Vagina (tissue), 2 donors: ENCODE data around the gene KIF1A. TPM values are rescaled to one million over a fixed set of nuclear protein-coding genes. Genes with fewer than 3 reads are reported as not detected.

ENCODE experiments used
- DNase-seq, 2 donors: peaks; one replicate each; pipeline ENCODE4 v3.0.0-alpha.2; 2017; ENCODE audit errors: extremely low spot score in 2 of 2
- H3K27ac ChIP-seq: fragments of 200-600 bp; sonication (generic); one replicate; pipeline ENCODE4 v1.5.1; 2019
- H3K27me3 ChIP-seq: fragments of 200-600 bp; sonication (generic); one replicate; pipeline ENCODE4 v1.5.1; 2019
- H3K36me3 ChIP-seq, 2 donors: fragments of 200-600 bp; sonication (generic); one replicate each; pipeline ENCODE4 v1.5.1; 2017 to 2019
- H3K4me1 ChIP-seq: fragments of 200-600 bp; sonication (generic); one replicate; pipeline ENCODE4 v1.5.1; 2019
- H3K4me3 ChIP-seq, 2 donors: fragments of 200-600 bp; sonication (generic); 1 replicate in 1 of 2; 2 replicates in 1 of 2; pipeline ENCODE4 v1.5.1; 2016 to 2019
- H3K9me3 ChIP-seq: fragments of 200-600 bp; sonication (generic); one replicate; pipeline ENCODE4 v1.5.1; 2019
- CTCF ChIP-seq, 3 experiments: fragments of 450-650 bp in 2 of 3; fragments of 200-600 bp in 1 of 3; sonication (generic) in 1 of 3; IDR thresholded peaks; one replicate each; pipeline ENCODE4 v1.5.1; 2017 to 2019; ENCODE audit warnings: antibody characterized with exemption in 3 of 3, mild to moderate bottlenecking in 2 of 3, moderate library complexity in 2 of 3
- POLR2A ChIP-seq, 2 donors: fragments of 450-650 bp; IDR thresholded peaks; one replicate each; pipeline ENCODE4 v1.6.1; 2017; ENCODE audit warnings: antibody characterized with exemption in 2 of 2, mild to moderate bottlenecking in 2 of 2, moderate library complexity in 2 of 2
- POLR2AphosphoS5 ChIP-seq, 2 donors: sonication (generic); formaldehyde crosslinking; IDR thresholded peaks; one replicate each; pipeline ENCODE4 v1.9.0; 2017; ENCODE audit warnings: antibody characterized with exemption in 2 of 2, mild to moderate bottlenecking in 2 of 2, low read depth in 1 of 2; ENCODE audit not compliant: insufficient read depth in 1 of 2
- intact Hi-C: fragments of 100-400 bp; cut with DNase I; formaldehyde crosslinking; loops from one replicate; pipeline ENCODE4 v1.15.1; 2023
- total RNA-seq: library from RNA; depleted of rRNA; stranded (reverse); fragments of >200 nt; gene quantifications from one replicate; pipeline ENCODE4 v1.2.3, GENCODE V29; 2016

Gene KIF1A
- total RNA-seq, 1 donor from 2014 or later = 6.1 TPM

DNA sequence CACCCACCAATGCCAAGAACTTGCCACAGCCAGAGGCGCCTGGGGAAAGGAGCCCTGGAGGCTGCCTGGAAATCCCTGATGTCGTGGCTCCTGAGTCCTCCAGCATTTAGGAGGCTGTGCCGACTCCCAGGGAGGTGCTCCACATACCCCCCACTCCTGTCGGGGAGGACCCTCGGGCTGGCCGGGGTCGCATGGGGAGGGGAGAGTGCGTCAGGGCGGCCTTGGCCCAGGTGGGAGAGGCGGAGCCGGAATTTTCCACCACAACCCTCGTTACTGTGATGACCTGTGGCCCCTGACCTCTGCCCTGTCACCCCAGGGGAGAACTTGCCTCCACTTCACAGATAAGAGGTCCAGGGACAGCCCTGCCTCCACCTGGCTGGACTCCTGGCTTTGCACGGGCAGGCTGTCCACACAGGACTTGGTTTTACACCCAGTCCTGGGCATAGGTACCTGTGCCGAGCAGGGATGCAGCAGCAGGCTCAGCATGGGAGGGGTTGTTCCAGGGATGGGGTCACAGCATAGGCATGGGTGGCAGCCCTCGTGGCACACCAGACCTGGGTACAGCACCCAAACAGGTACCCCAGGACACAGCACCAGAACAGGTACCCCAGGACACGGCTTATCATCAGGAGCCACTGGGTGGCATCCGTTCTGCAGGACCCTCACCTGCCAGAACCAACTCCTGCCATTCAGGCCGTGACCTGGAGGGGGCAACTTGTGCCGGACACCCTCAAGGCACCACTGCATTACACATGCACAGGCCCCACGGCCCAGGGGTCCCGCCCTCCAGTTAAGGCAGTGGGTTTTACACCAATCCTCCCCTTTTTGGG is 36.3 kb upstream of the KIF1A start:
- intact Hi-C loops = no loop called here
- Histone ChIP-seq H3K4me1 (no peaks in the 10 kb centered on the region), H3K27me3 (no peaks in the 10 kb centered on the region), H3K36me3 (no peaks in the 10 kb centered on the region), H3K4me3 (no peak overlapping the region), H3K9me3 (no peaks in the 10 kb centered on the region), H3K27ac (no peak overlapping the region)
- no peak for TF ChIP-seq POLR2AphosphoS5 (IDR thresholded peaks at IDR 0.05; ENCODE audit: insufficient read depth in 1 of 2, low read depth in 1 of 2)
- TF ChIP-seq CTCF (IDR thresholded peaks at IDR 0.05) = no peak
- no peak for TF ChIP-seq POLR2A (IDR thresholded peaks at IDR 0.05)
- no peak for DNase-seq

GRCh38 chr2:240855670-240856069 is 35.7 kb upstream of the KIF1A start:
- Histone ChIP-seq H3K36me3 (no peaks in the 10 kb centered on the region), H3K9me3 (no peaks in the 10 kb centered on the region), H3K4me1 (no peaks in the 10 kb centered on the region), H3K27ac (no peak overlapping the region), H3K27me3 (no peaks in the 10 kb centered on the region), H3K4me3 (no peak overlapping the region)
- DNase-seq = no peak
- intact Hi-C loops = no loop called here
- TF ChIP-seq POLR2AphosphoS5 (IDR thresholded peaks at IDR 0.05; ENCODE audit: insufficient read depth in 1 of 2, low read depth in 1 of 2) = no peak
- no peak for TF ChIP-seq CTCF (IDR thresholded peaks at IDR 0.05)
- no peak for TF ChIP-seq POLR2A (IDR thresholded peaks at IDR 0.05)

GRCh38 chr2:240852671-240853314 is 32.8 kb upstream of the KIF1A start:
- intact Hi-C loops = no loop called here

DNA sequence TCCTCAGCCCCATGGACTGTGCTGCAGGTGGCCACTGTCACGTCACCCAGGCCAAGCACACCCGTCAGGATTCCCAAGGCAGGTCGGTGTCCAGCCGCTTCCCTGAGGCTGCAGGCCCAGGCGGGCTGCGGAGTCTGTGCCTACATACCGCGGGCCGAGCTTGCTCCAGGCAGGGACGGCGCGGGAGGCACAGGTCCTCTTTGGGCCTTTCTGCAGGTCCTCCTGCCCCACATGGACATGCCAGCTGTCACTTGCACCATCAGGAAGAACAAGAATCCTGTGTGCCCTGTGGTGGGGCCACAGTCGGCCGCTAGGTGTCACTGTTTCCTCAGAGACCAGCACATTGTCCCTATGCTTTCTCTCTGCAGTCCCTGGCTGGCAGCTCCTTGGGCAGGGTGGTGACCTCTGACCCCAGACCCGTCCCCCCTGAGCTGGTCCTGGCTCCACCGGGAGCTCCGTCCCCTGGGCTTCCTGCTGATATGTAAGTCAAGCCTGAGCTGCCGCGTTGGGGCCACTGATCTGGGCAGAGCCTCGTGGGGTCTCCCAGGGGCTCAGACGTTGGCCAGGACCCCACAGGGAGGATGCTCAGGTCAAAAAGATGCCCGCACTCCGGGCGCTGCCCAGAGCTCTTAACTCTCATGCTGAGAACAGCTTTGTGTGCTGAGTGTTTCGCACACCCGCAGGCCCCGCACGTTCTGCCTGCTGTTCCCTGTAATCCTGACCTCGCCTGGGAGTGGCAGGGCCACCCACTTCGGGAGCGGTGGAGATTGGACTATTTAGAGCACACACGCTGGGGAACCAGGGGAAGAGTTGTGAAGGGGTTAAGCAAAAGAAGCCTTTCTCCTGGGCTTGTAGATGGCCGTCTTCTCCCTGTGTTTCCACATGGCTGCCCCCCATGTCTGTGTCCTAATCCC is 31.3 kb upstream of the KIF1A start:
- intact Hi-C loops = no loop called here
- Histone ChIP-seq H3K36me3 (no peaks in the 10 kb centered on the region), H3K4me1 (no peaks in the 10 kb centered on the region), H3K4me3 (no peak overlapping the region), H3K9me3 (no peaks in the 10 kb centered on the region), H3K27me3 (no peaks in the 10 kb centered on the region), H3K27ac (no peak overlapping the region)
- DNase-seq = no peak
- TF ChIP-seq CTCF (IDR thresholded peaks at IDR 0.05) (peak; percentile 84 to 94 (median 92)), POLR2A (IDR thresholded peaks at IDR 0.05) (no peak)

More at GRCh38 chr2:240852671-240853314, 32.8 kb upstream of the KIF1A start:
- no peak overlapping the region for H3K4me3 ChIP-seq
- no peaks in the 10 kb centered on the region for H3K36me3 ChIP-seq
- no peaks in the 10 kb centered on the region for H3K9me3 ChIP-seq
- no peak overlapping the region for H3K27ac ChIP-seq
- TF ChIP-seq POLR2AphosphoS5 (IDR thresholded peaks at IDR 0.05; ENCODE audit: insufficient read depth in 1 of 2, low read depth in 1 of 2) (no peak), CTCF (IDR thresholded peaks at IDR 0.05) (no peak), POLR2A (IDR thresholded peaks at IDR 0.05) (no peak)
- no peak for DNase-seq
- no peaks in the 10 kb centered on the region for H3K4me1 ChIP-seq
- no peaks in the 10 kb centered on the region for H3K27me3 ChIP-seq
